H4 (cell line): ENCODE data around the gene FAM180A. TPM values are rescaled to one million over a fixed set of nuclear protein-coding genes. Genes with fewer than 3 reads are reported as not detected.

Experiments used
- DNase-seq: peaks from one replicate; pipeline ENCODE4 v3.0.0-alpha.2; 2015; ENCODE audit warnings: low spot score
- total RNA-seq: library from RNA; depleted of rRNA; stranded (reverse); fragments of >200 nt; shearing (Covaris generic); gene quantifications from 2 replicates; pipeline ENCODE4 v1.2.3, GENCODE V29; 2014; rRNA removed

The FAM180A gene
- total RNA-seq, 1 experiment from 2014 or later: 0.35 TPM

- no peak for DNase-seq
Observed at GRCh38 chr7:135683609-135684008, 65.0 kb downstream of the FAM180A start.

GRCh38 chr7:135682191-135682590 is 66.4 kb downstream of the FAM180A start:
- no peak for DNase-seq

- no peak for DNase-seq
Observed at GRCh38 chr7:135681762-135682161, 66.9 kb downstream of the FAM180A start.

Other genes starting within 250 kb of the FAM180A start
- gene CNOT4, start 238.7 kb downstream of the FAM180A start, total RNA-seq: 8.6 and 11.8 TPM in 2 replicates
- gene NUP205, start 190.9 kb downstream of the FAM180A start, total RNA-seq: 97.7 and 113 TPM in 2 replicates
- gene STMP1, start 86.3 kb downstream of the FAM180A start, total RNA-seq: 20.9 and 22.7 TPM in 2 replicates
- gene SLC13A4, start 20.6 kb downstream of the FAM180A start, total RNA-seq: not detected in 2 replicates
- 141 and 205 TPM in 2 replicates for gene MTPN, start 228.5 kb upstream of the FAM180A start, total RNA-seq